Gastrocnemius medialis (tissue), 4 donors: ENCODE measurements around the gene GCSH.

Experiments
- CTCF ChIP-seq, 5 experiments: fragments of 450-650 bp in 3 of 5; fragments of 200-600 bp in 2 of 5; sonication (generic) in 2 of 5; IDR thresholded peaks in 4 of 5; conservative IDR thresholded peaks in 1 of 5; 1 replicate in 4 of 5; 2 replicates in 1 of 5; pipeline ENCODE4 v1.5.1; 2016 to 2019; ENCODE audit warnings: antibody characterized with exemption in 5 of 5, mild to moderate bottlenecking in 3 of 5, moderate library complexity in 3 of 5
- POLR2A ChIP-seq, 2 donors: fragments of 450-650 bp; IDR thresholded peaks; one replicate each; pipeline ENCODE4 v1.6.1; 2017; ENCODE audit warnings: antibody characterized with exemption in 2 of 2, mild to moderate bottlenecking in 2 of 2, moderate library complexity in 2 of 2

- TF ChIP-seq CTCF (IDR thresholded peaks at IDR 0.05 in 4 of 5, conservative IDR thresholded peaks at IDR 0.05 in 1 of 5): no peak
- no peak for TF ChIP-seq POLR2A (IDR thresholded peaks at IDR 0.05)
Measured at GRCh38 chr16:81130126-81130525, 33.9 kb upstream of the GCSH start.
